GM12878 (cell line): ENCODE results near the gene PIP4K2A. TPM values are rescaled to one million over a fixed set of nuclear protein-coding genes. Genes with fewer than 3 reads are reported as not detected.

Source experiments
- ATAC-seq: fragments of 200-7000 bp; cut with Tn5 transposase; 3 replicates; pipeline ENCODE4 v1.9.1; 2020; ENCODE audit warnings: mild to moderate bottlenecking, moderate library complexity
- Bru-seq: library from RNA; stranded (reverse); fragments of 400-500 nt; gene quantifications from one replicate; lab custom pipeline; 2021; lab: Mats Ljungman, UMichigan
- BruChase-seq, 2 experiments: library from RNA; stranded (reverse); fragments of 400-500 nt; gene quantifications; one replicate each; lab custom pipeline; 2021; lab: Mats Ljungman, UMichigan
- BruUV-seq: library from RNA; stranded (reverse); fragments of 400-500 nt; replicated peaks from 2 replicates; lab custom pipeline; 2021; lab: Mats Ljungman, UMichigan
- CTCF ChIA-PET: fragments of 300-600 bp; sonication (Branson Sonifier 250); formaldehyde crosslinking; extraction: SDS; loops from one replicate; lab custom pipeline; 2021; ENCODE audit warnings: inconsistent platforms; lab: Yijun Ruan, JAX
- POLR2A ChIA-PET: fragments of 350-600 bp; formaldehyde crosslinking; extraction: SDS; loops from one replicate; lab custom pipeline; 2021; ENCODE audit warnings: inconsistent platforms; lab: Charles Lee
- RAD21 ChIA-PET: fragments of 300-600 bp; sonication (Branson Sonifier 250); formaldehyde crosslinking; loops from one replicate; lab custom pipeline; 2023; ENCODE audit warnings: antibody characterized with exemption; ENCODE audit not compliant: unreplicated experiment; lab: Charles Lee
- SMC1A ChIA-PET: fragments of 300-600 bp; sonication (Branson Sonifier 250); formaldehyde crosslinking; loops from one replicate; lab custom pipeline; 2023; ENCODE audit not compliant: unreplicated experiment, uncharacterized antibody; lab: Charles Lee
- DNase-seq: peaks from one replicate; pipeline ENCODE4 v3.0.0-alpha.2; 2011; ENCODE audit warnings: low read depth, low spot score
- FAIRE-seq: peaks from 3 replicates; lab custom pipeline; 2011; peaks lifted over from hg19 to GRCh38; lab: Jason Lieb, UNC
- H2AFZ ChIP-seq: 2 replicates; pipeline ENCODE4 v1.6.0; 2011; ENCODE audit warnings: low read depth, low read length, control low read depth; ENCODE audit not compliant: control insufficient read depth
- H3K27ac ChIP-seq: 2 replicates; pipeline ENCODE4 v1.5.1; 2011; ENCODE audit warnings: control low read depth; ENCODE audit not compliant: control insufficient read depth, insufficient read depth
- H3K27me3 ChIP-seq, 2 experiments: replicated peaks in 1 of 2; 2 replicates each; pipeline versions ENCODE4 v1.6.0 to v1.6.1; 2011; ENCODE audit warnings: low read length in 1 of 2; ENCODE audit not compliant: control insufficient read depth in 2 of 2, insufficient read depth in 2 of 2
- H3K36me3 ChIP-seq, 2 experiments: 2 replicates each; pipeline ENCODE4 v1.5.1; 2011; ENCODE audit warnings: low read length in 1 of 2; ENCODE audit not compliant: control insufficient read depth in 2 of 2, insufficient read depth in 2 of 2
- H3K4me1 ChIP-seq: 2 replicates; pipeline ENCODE4 v1.6.1; 2011; ENCODE audit warnings: mild to moderate bottlenecking, low read length, moderate library complexity, mixed read lengths; ENCODE audit not compliant: control insufficient read depth, insufficient read depth
- H3K4me2 ChIP-seq: 2 replicates; pipeline ENCODE4 v1.6.0; 2011; ENCODE audit warnings: control low read depth; ENCODE audit not compliant: control insufficient read depth, insufficient read depth
- H3K4me3 ChIP-seq: fragments of 200-600 bp; sonication (generic); 2 replicates; pipeline ENCODE4 v1.5.1; 2016
- H3K79me2 ChIP-seq: 2 replicates; pipeline ENCODE4 v1.6.0; 2011; ENCODE audit warnings: low read length; ENCODE audit not compliant: control insufficient read depth, insufficient read depth
- H3K9ac ChIP-seq: 2 replicates; pipeline ENCODE4 v1.8.0; 2011; ENCODE audit warnings: low read length, control low read depth, mixed read lengths; ENCODE audit not compliant: control insufficient read depth, insufficient read depth
- H3K9me3 ChIP-seq: replicated peaks from 3 replicates; pipeline ENCODE4 v1.5.1; 2011; ENCODE audit warnings: mild to moderate bottlenecking, low read length; ENCODE audit not compliant: control insufficient read depth, insufficient read depth
- H4K20me1 ChIP-seq: 2 replicates; pipeline ENCODE4 v1.6.0; 2011; ENCODE audit not compliant: control insufficient read depth, insufficient read depth
- ASH2L ChIP-seq: fragments of 300-600, 200-600 bp; sonication (generic); IDR thresholded peaks from 2 replicates; pipeline ENCODE4 v1.6.1; 2017; ENCODE audit warnings: low read depth, mild to moderate bottlenecking, borderline replicate concordance
- CBX5 ChIP-seq: sonication (generic); IDR thresholded peaks from 2 replicates; pipeline ENCODE4 v1.6.1; 2016; ENCODE audit warnings: low read depth, moderate library complexity, mild to moderate bottlenecking, inconsistent platforms
- POLR2AphosphoS2 ChIP-seq: IDR thresholded peaks from 2 replicates; pipeline ENCODE4 v1.6.1; 2011; ENCODE audit warnings: low read depth, mild to moderate bottlenecking, low read length, improper control_type of control experiment, moderate library complexity
- SIN3A ChIP-seq: IDR thresholded peaks from 2 replicates; pipeline ENCODE4 v1.6.1; 2012; ENCODE audit warnings: low read depth, low read length, improper control_type of control experiment
- TAF1 ChIP-seq: IDR thresholded peaks from 2 replicates; pipeline ENCODE4 v1.6.1; 2011; ENCODE audit warnings: mild to moderate bottlenecking, low read depth, low read length, borderline replicate concordance
- TCF3 ChIP-seq: IDR thresholded peaks from 2 replicates; pipeline ENCODE4 v1.6.1; 2012; ENCODE audit warnings: low read depth, mild to moderate bottlenecking, low read length, borderline replicate concordance; ENCODE audit not compliant: insufficient read depth
- ZSCAN29 ChIP-seq: fragments of 450-650 bp; IDR thresholded peaks from 2 replicates; pipeline ENCODE4 v1.6.1; 2017; ENCODE audit warnings: mild to moderate bottlenecking, moderate library complexity
- WGBS: methylation state at CpG from one replicate; pipeline ENCODE4 v1.1.6; 2016; ENCODE audit warnings: low lambda C conversion rate; ENCODE audit not compliant: insufficient replicate concordance, insufficient coverage; ENCODE audit errors: missing lambda C conversion rate; 5-methylcytosine and 5-hydroxymethylcytosine counted together
- in situ Hi-C: fragments of 300-500 bp; cut with MboI; formaldehyde crosslinking; loops from 9 replicates; pipeline ENCODE4 v1.14.3; 2018; ENCODE audit warnings: mixed read lengths
- intact Hi-C: fragments of 100-400 bp; cut with micrococcal nuclease; formaldehyde crosslinking; loops from one replicate; pipeline ENCODE4 v1.14.2; 2022; ENCODE audit not compliant: unreplicated experiment
- long read RNA-seq, 2 experiments: library from polyadenylated mRNA; unstranded; transcript quantifications; one replicate each; pipeline ENCODE4 v2.0.0, GENCODE V29; 2019 to 2020
- polyA minus RNA-seq, 3 experiments: library from RNA; depleted of rRNA, polyadenylated mRNA; stranded (reverse); fragments of >200 nt; gene quantifications; 2 replicates each; pipeline ENCODE4 v1.2.3, GENCODE V29; 2011
- polyA plus RNA-seq, 11 experiments: library from polyadenylated mRNA; depleted of rRNA in 4 of 11; unstranded in 6 of 11; stranded (reverse) in 5 of 11; fragments of >200 nt; fragmentation: Nextera tagmentation in 4 of 11; fragmentation: Illumina TruSeq in 1 of 11; extraction: Ambion mirVana in 4 of 11; extraction: Trizol in 1 of 11; gene quantifications; 1 replicate in 1 of 11; 2 replicates in 10 of 11; pipeline versions ENCODE4 v1.2.1 to v1.2.3, GENCODE V29; 2011 to 2016; ENCODE audit warnings: inconsistent platforms in 2 of 11, missing spikeins in 2 of 11, low read depth in 1 of 11
- total RNA-seq, 4 experiments: library from RNA; depleted of rRNA in 3 of 4; stranded (reverse); fragments of >200 nt in 3 of 4; fragmentation: Illumina TruSeq in 1 of 4; extraction: Trizol in 1 of 4; gene quantifications; 2 replicates each; pipeline versions ENCODE4 v1.2.1 to v1.2.3, GENCODE V29; 2013 to 2021
- TF ChIP-seq, protein P1 (sequence below): fragments of 450-650 bp; IDR thresholded peaks from 2 replicates; pipeline ENCODE4 v1.6.1; 2016; ENCODE audit warnings: mild to moderate bottlenecking
- TF ChIP-seq, protein P2 (sequence below): fragments of 450-650 bp; IDR thresholded peaks from 2 replicates; pipeline ENCODE4 v1.6.1; 2018; ENCODE audit warnings: mild to moderate bottlenecking, low read depth, moderate library complexity; ENCODE audit not compliant: partially characterized antibody

PIP4K2A gene
- 75.2 and 80.8 TPM in 2 replicates for total RNA-seq (2013; cell fraction: nucleolus; rRNA removed)
- total RNA-seq (2014; rRNA removed): 66.1 and 76.6 TPM in 2 replicates
- total RNA-seq (2014; rRNA removed; fragmentation: Illumina TruSeq; extraction: Trizol): 138 and 139 TPM in 2 replicates
- 107 and 110 TPM in 2 replicates for total RNA-seq (2021)
- polyA plus RNA-seq (2011; ENCODE audit: low read depth): 65.1 TPM
- polyA plus RNA-seq (2011; rRNA removed): 74.2 and 111 TPM in 2 replicates
- polyA plus RNA-seq (2011; cell fraction: cytosol; rRNA removed): 37.6 and 45.3 TPM in 2 replicates
- 30.4 and 31.2 TPM in 2 replicates for polyA plus RNA-seq (2011; cell fraction: nucleus; rRNA removed)
- polyA plus RNA-seq (2012): 50.1 and 66.8 TPM in 2 replicates
- polyA plus RNA-seq (2014; fragmentation: Illumina TruSeq; extraction: Trizol): 120 and 188 TPM in 2 replicates
- polyA plus RNA-seq (2014; fragmentation: Nextera tagmentation; extraction: Ambion mirVana): 100 to 1,000 TPM in 1 of 2 experiments, 10 to 100 TPM in 1; 54.3 to 103 TPM
- 63.4 and 82.4 TPM in 2 replicates for polyA plus RNA-seq (2014; rRNA removed)
- polyA plus RNA-seq (2016; fragmentation: Nextera tagmentation; extraction: Ambion mirVana): 10 to 100 TPM; 84.1 to 84.8 TPM
- polyA minus RNA-seq (2011; rRNA and poly(A)+ RNA removed): 81.0 and 112 TPM in 2 replicates
- 36.2 and 39.6 TPM in 2 replicates for polyA minus RNA-seq (2011; cell fraction: cytosol; rRNA and poly(A)+ RNA removed)
- 36.8 and 50.8 TPM in 2 replicates for polyA minus RNA-seq (2011; cell fraction: nucleus; rRNA and poly(A)+ RNA removed)
- Bru-seq, nascent RNA: percentile 95 among the genes with signal in this experiment
- BruChase-seq, experiment 1, labeled RNA remaining after a 6-hour chase: percentile 95 among the genes with signal in this experiment
- BruChase-seq, experiment 2, labeled RNA remaining after a 2-hour chase: percentile 95 among the genes with signal in this experiment
- long read RNA-seq, experiment 1, partial matches to known transcripts: 2 of 363 reads
- long read RNA-seq, experiment 1, other reads (novel, unspliced or antisense): 360 of 363 reads
- long read RNA-seq, experiment 2, partial matches to known transcripts: 52 of 90 reads
- long read RNA-seq, experiment 2, other reads (novel, unspliced or antisense): 38 of 90 reads

DNA sequence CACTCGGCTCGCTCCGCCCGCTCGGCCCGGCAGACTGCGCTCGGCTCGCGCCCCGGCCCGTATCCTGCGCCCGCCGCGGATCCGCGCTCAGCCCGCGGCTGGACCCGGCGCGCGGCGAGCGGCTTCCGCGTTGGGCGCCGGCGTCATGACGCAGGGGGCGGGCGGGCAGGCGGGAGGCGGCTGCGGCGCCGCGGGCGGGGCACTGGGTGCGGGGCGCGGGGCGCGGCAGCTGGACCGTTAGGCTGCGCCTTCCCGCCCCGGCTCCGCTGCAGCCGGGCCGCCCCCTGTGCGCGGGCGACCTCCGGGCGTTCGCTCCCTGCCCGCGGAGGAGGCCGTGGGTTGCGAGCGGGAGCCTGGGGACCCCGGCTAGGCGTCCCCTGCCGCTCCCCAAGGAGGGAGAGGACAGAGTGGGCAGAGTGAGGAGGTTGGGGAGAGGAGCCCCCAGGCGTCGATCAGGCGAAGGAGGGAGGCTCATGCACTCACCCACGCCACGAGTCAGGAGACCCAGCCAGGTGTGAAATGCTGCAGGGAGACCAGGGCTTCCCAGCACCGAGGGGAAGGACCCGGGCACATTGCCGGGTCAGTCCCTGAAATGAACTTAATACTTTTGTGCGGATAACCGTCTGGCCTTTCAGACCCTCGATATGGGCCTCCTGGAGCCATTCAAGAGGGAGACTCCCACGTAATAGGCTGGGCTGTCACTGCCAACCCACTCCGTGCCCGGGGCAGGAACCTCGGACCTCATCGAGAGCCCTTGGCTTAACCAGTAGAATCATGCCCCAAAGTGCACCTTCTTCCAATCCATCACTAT, at the start of gene PIP4K2A:
Gene PIP4K2A, minus strand, starts transcription at position 100 of the 811 bp plus-strand sequence. CDS start 252 bp downstream, outside the sequence.
- H3K27me3 ChIP-seq: no peaks in the 10 kb centered on the region
- peak; percentile 63 for ATAC-seq
- intact Hi-C loops (loop anchor here (5.0 to 10.0 kb wide), 5 partner anchors 47 to 400 kb away; partner anchors contain the start of gene COMMD3), in situ Hi-C loops (no loop called here)
- FAIRE-seq: no peak
- H3K27ac ChIP-seq: peak within 1 kb of the TSS; percentile 81
- under 1% methylated on average over 63 of the region's 83 CpGs for WGBS
- peaks cover 48% of the 10 kb centered on the region for H3K79me2 ChIP-seq
- no peaks in the 10 kb centered on the region for H3K9me3 ChIP-seq
- no peak for DNase-seq
- H3K36me3 ChIP-seq: no peaks in the 10 kb centered on the region
- SMC1A ChIA-PET: interaction anchor here (1.0 to 7.6 kb wide), 6 partner anchors 11 to 110 kb away, joined by 3 to 72 read pairs (median 10); no protein-coding TSS in a partner anchor
- H4K20me1 ChIP-seq: no peaks in the 10 kb centered on the region
- H3K4me1 ChIP-seq: peaks cover 7% of the 10 kb centered on the region
- H3K4me3 ChIP-seq: peak within 1 kb of the TSS; percentile 75
- H3K9ac ChIP-seq: peak within 1 kb of the TSS; percentile 89
- H3K4me2 ChIP-seq: peak within 1 kb of the TSS; percentile 96
- RAD21 ChIA-PET: interaction anchor here (0.8 to 2.8 kb wide), 4 partner anchors 12 to 109 kb away, joined by 3 to 14 read pairs (median 9); no protein-coding TSS in a partner anchor
- CTCF ChIA-PET: interaction anchor here (1.2 kb wide), 1 partner anchor 245 kb away, joined by 3 read pairs; no protein-coding TSS in a partner anchor
- H2AFZ ChIP-seq: peak within 1 kb of the TSS; percentile 80
- POLR2A ChIA-PET: interaction anchor here (1.1 to 2.4 kb wide), 6 partner anchors 8 to 115 kb away, joined by 3 to 12 read pairs (median 4); no protein-coding TSS in a partner anchor
- no TSS peak for BruUV-seq
- TF ChIP-seq, protein P1, sequence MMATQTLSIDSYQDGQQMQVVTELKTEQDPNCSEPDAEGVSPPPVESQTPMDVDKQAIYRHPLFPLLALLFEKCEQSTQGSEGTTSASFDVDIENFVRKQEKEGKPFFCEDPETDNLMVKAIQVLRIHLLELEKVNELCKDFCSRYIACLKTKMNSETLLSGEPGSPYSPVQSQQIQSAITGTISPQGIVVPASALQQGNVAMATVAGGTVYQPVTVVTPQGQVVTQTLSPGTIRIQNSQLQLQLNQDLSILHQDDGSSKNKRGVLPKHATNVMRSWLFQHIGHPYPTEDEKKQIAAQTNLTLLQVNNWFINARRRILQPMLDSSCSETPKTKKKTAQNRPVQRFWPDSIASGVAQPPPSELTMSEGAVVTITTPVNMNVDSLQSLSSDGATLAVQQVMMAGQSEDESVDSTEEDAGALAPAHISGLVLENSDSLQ: peak; percentile 24; the same call in 1 of the 2 replicates
- TF ChIP-seq ASH2L (no peak), SIN3A (no peak), TCF3 (peak; percentile 68; the same call in 1 of the 2 replicates), POLR2AphosphoS2 (peak; percentile 15; the same call in 1 of the 2 replicates), ZSCAN29 (0 out of 2 replicates have a peak, but pooled peaks have one; percentile 9), TAF1 (peak; percentile 82; the same call in 1 of the 2 replicates), CBX5 (peak; percentile 19; the same call in 1 of the 2 replicates)
- TF ChIP-seq, protein P2, sequence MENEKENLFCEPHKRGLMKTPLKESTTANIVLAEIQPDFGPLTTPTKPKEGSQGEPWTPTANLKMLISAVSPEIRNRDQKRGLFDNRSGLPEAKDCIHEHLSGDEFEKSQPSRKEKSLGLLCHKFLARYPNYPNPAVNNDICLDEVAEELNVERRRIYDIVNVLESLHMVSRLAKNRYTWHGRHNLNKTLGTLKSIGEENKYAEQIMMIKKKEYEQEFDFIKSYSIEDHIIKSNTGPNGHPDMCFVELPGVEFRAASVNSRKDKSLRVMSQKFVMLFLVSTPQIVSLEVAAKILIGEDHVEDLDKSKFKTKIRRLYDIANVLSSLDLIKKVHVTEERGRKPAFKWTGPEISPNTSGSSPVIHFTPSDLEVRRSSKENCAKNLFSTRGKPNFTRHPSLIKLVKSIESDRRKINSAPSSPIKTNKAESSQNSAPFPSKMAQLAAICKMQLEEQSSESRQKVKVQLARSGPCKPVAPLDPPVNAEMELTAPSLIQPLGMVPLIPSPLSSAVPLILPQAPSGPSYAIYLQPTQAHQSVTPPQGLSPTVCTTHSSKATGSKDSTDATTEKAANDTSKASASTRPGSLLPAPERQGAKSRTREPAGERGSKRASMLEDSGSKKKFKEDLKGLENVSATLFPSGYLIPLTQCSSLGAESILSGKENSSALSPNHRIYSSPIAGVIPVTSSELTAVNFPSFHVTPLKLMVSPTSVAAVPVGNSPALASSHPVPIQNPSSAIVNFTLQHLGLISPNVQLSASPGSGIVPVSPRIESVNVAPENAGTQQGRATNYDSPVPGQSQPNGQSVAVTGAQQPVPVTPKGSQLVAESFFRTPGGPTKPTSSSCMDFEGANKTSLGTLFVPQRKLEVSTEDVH: no peak
